WI38 (cell line): Measurements from ENCODE around the gene JAK3.
"Not testable (repeated sequence)": the region's sequence is repeated elsewhere in the genome, so short reads cannot be mapped to it uniquely, and the experiment has no call there.

ENCODE experiments used
- H3K4me3 ChIP-seq: 2 replicates; pipeline ENCODE4 v1.5.1; 2011; ENCODE audit warnings: low read depth, mild to moderate bottlenecking, control low read depth, low read length
- TF ChIP-seq, protein P1 (sequence below): IDR thresholded peaks from 2 replicates; pipeline ENCODE4 v1.5.1; 2012; ENCODE audit warnings: low read depth, mild to moderate bottlenecking, control low read depth, low read length

Gene JAK3

GRCh38 chr19:17807731-17808316 lies 40.0 kb downstream of the JAK3 start:
- TF ChIP-seq, protein P1, sequence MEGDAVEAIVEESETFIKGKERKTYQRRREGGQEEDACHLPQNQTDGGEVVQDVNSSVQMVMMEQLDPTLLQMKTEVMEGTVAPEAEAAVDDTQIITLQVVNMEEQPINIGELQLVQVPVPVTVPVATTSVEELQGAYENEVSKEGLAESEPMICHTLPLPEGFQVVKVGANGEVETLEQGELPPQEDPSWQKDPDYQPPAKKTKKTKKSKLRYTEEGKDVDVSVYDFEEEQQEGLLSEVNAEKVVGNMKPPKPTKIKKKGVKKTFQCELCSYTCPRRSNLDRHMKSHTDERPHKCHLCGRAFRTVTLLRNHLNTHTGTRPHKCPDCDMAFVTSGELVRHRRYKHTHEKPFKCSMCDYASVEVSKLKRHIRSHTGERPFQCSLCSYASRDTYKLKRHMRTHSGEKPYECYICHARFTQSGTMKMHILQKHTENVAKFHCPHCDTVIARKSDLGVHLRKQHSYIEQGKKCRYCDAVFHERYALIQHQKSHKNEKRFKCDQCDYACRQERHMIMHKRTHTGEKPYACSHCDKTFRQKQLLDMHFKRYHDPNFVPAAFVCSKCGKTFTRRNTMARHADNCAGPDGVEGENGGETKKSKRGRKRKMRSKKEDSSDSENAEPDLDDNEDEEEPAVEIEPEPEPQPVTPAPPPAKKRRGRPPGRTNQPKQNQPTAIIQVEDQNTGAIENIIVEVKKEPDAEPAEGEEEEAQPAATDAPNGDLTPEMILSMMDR, result no peak
- H3K4me3 ChIP-seq, result no peak overlapping the region

GRCh38 chr19:17806945-17807344 lies 40.8 kb downstream of the JAK3 start:
- TF ChIP-seq, protein P1, result no peak
- no peak overlapping the region for H3K4me3 ChIP-seq

DNA sequence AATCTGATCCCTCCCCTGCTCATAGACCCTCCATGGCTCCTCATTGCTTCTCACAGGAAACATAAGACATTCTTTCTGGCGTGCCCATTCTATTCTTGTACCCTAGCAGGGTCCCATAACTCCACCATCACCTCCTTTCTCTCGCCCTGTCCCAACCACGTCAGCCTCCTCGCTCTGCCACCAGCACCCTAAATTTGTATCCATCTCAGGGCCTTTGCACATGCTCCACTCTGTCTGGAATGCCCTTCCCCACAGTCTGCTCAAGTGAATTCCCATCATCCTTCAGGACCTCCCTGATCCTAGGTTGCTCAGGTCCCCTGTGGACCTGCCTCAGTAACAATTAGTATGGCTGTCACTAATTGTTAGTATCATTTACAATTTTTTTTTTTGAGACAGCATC lies 42.4 kb downstream of the JAK3 start:
- no peak overlapping the region for H3K4me3 ChIP-seq
- TF ChIP-seq, protein P1, result no peak

DNA sequence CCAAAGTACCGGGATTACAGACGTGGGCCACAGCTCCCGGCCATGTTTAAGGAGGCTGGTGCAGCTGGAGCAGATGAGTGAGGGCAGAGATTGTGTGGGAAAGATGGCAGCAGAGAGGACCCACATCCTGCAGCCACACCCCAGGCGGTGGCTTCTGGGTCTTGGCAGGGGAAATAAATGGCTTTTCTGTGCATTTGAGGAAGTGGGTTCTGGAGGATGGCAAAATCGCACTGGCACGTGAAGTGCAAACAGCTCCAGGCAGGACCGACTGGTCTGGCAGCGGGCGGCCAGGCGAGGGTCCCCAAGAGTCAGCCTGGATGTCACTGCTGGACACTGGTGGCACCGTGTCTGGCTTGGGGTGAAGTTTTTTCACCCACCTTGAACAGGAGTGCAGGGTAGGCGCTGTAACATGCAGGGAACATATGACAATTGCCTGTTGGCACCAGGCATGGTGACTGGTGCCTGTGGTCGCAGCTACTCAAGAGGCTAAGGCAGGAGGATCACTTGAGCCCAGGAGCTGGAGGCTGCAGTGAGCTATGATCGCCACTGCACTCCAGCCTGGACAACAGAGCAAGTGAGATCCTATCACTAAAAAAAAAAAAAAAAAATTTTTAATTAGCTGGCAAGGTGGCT lies 44.4 kb downstream of the JAK3 start:
- H3K4me3 ChIP-seq, result no peak overlapping the region
- TF ChIP-seq, protein P1, result no peak

GRCh38 chr19:17802137-17802858 lies 45.5 kb downstream of the JAK3 start:
- TF ChIP-seq, protein P1, result no peak
- H3K4me3 ChIP-seq, result no peak overlapping the region

GRCh38 chr19:17798599-17798998 lies 49.2 kb downstream of the JAK3 start:
- H3K4me3 ChIP-seq, result not testable (repeated sequence)

DNA sequence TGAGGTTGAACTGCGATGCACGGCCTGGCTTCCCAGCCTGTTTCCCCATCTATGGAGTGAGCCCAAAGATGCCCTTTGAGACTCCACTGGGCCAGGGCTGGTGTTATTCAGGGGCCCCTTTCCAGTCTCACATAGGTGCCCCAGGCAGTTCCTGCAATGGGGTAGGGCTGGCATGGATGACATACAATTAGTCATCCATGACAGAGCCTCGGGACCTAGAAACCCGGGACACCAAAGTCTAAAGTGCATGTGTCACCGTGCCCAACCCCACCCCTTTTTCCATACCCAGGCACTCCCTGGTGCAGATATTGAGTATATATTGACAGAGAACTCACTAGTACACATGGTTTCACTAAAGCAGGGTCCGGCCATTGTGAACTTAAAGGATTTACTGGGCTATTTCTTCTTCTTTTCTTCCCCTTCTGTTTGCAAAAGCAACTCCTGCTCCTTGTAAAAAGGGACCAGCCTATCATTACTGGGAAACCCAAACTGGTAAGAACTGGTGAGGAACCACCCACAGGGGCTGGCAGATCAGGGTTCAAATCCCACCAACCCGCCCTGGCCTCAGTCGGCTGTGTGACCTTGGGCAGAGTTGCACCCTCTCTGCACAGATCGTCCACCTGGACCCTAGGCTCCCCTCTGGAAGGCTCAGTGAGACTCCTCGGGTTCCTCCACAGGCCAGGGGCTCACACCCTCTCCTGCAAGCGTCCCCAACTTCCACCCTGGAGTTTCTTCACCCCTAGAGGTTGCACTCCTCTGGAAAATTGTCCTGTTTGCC lies 50.2 kb downstream of the JAK3 start:
- TF ChIP-seq, protein P1, result no peak
- no peak overlapping the region for H3K4me3 ChIP-seq
